HG02981 (cell line): ENCODE results near the gene FTSJ1.
A peak's percentile ranks its signal among the peaks of the same experiment; 100 is the strongest.
"Not testable (repeated sequence)": the region's sequence is repeated elsewhere in the genome, so short reads cannot be mapped to it uniquely, and the experiment has no call there.

Source experiments
- ATAC-seq: cut with Tn5 transposase; IDR thresholded peaks from one replicate; pipeline ENCODE4 v1.9.1; 2021; ENCODE audit warnings: mild to moderate bottlenecking, moderate library complexity; ENCODE audit not compliant: unreplicated experiment

FTSJ1 gene

GRCh38 chrX:48475774-48476577 lies at the start of gene FTSJ1:
Gene FTSJ1 (plus strand): TSS chrX:48476199. CDS start chrX:48478048, 1,849 bp downstream.
- ATAC-seq = peak; percentile 91

- not testable (repeated sequence) for ATAC-seq
Observed at GRCh38 chrX:48427027-48427716, 48.8 kb upstream of the FTSJ1 start.

GRCh38 chrX:48429606-48430005 lies 46.4 kb upstream of the FTSJ1 start:
- not testable (repeated sequence) for ATAC-seq

GRCh38 chrX:48430166-48430565 lies 45.8 kb upstream of the FTSJ1 start:
- not testable (repeated sequence) for ATAC-seq

- ATAC-seq = not testable (repeated sequence)
Observed at GRCh38 chrX:48433713-48434112, 42.3 kb upstream of the FTSJ1 start.

GRCh38 chrX:48447201-48447600 lies 28.8 kb upstream of the FTSJ1 start:
- ATAC-seq = not testable (repeated sequence)

- ATAC-seq = no peak
Observed at GRCh38 chrX:48450076-48450475, 25.9 kb upstream of the FTSJ1 start.

- ATAC-seq = no peak
Observed at GRCh38 chrX:48451708-48452107, 24.3 kb upstream of the FTSJ1 start.

GRCh38 chrX:48456628-48457331 lies 19.2 kb upstream of the FTSJ1 start:
- no peak for ATAC-seq

GRCh38 chrX:48458711-48459110 lies 17.3 kb upstream of the FTSJ1 start:
- ATAC-seq = no peak

- ATAC-seq = no peak
Observed at GRCh38 chrX:48459483-48459882, 16.5 kb upstream of the FTSJ1 start.

GRCh38 chrX:48460031-48460430 lies 16.0 kb upstream of the FTSJ1 start:
- no peak for ATAC-seq

- ATAC-seq = no peak
Observed at GRCh38 chrX:48460606-48461005, 15.4 kb upstream of the FTSJ1 start.

- no peak for ATAC-seq
Observed at GRCh38 chrX:48461830-48462229, 14.2 kb upstream of the FTSJ1 start.

GRCh38 chrX:48465336-48465933 lies 10.6 kb upstream of the FTSJ1 start:
- ATAC-seq = no peak

GRCh38 chrX:48466696-48467095 lies 9.3 kb upstream of the FTSJ1 start:
- no peak for ATAC-seq

GRCh38 chrX:48467281-48467761 lies 8.7 kb upstream of the FTSJ1 start:
- ATAC-seq = no peak

GRCh38 chrX:48468247-48468671 lies 7.7 kb upstream of the FTSJ1 start:
- no peak for ATAC-seq

GRCh38 chrX:48468693-48469691 lies 7.0 kb upstream of the FTSJ1 start:
- ATAC-seq = no peak
